K562 (cell line): ENCODE measurements around the gene COG4. TPM values are rescaled to one million over a fixed set of nuclear protein-coding genes. Genes with fewer than 3 reads are reported as not detected.

Experiments used
- ATAC-seq: fragments of 200-7000 bp; cut with Tn5 transposase; 3 replicates; pipeline ENCODE4 v1.9.1; 2020; ENCODE audit warnings: moderate library complexity
- BruUV-seq: library from RNA; stranded (reverse); fragments of 400-500 nt; replicated peaks from 2 replicates; lab custom pipeline; 2021; lab: Mats Ljungman, UMichigan
- CTCF ChIA-PET: fragments of 300-600 bp; formaldehyde crosslinking; extraction: SDS; loops from one replicate; lab custom pipeline; 2021; ENCODE audit warnings: low intra/inter-chr PET ratio; lab: Yijun Ruan, JAX
- POLR2A ChIA-PET: fragments of 300-600, 350-650 bp; sonication (Branson Sonifier 250); formaldehyde crosslinking; extraction: SDS; loops from one replicate; lab custom pipeline; 2021; ENCODE audit warnings: antibody characterized with exemption, inconsistent platforms; lab: Yijun Ruan, JAX
- DNase-seq, 4 experiments: peaks; one replicate each; pipeline versions ENCODE4 v3.0.0 to v3.0.0-alpha.2; 2011 to 2018; ENCODE audit warnings: low spot score in 3 of 4, mixed read lengths in 3 of 4; ENCODE audit errors: extremely low read depth in 1 of 4
- FAIRE-seq: peaks from 2 replicates; lab custom pipeline; 2011; peaks lifted over from hg19 to GRCh38; lab: Jason Lieb, UNC
- H2AFZ ChIP-seq: 2 replicates; pipeline ENCODE4 v1.6.0; 2011; ENCODE audit warnings: low read depth, low read length, control low read depth, inconsistent platforms
- H3K27ac ChIP-seq: fragments of 200-600 bp; 3 replicates; pipeline ENCODE4 v1.8.0; 2011; ENCODE audit warnings: low read depth, mild to moderate bottlenecking, control low read depth, inconsistent platforms, low read length, moderate library complexity, mixed read lengths; ENCODE audit errors: extremely low read depth
- H3K27me3 ChIP-seq, 2 experiments: fragments of 300-600 bp in 1 of 2; 2 replicates in 1 of 2; 3 replicates in 1 of 2; pipeline versions ENCODE4 v1.6.0 to v1.8.0; 2011; ENCODE audit warnings: inconsistent platforms in 2 of 2, low read length in 2 of 2, mild to moderate bottlenecking in 1 of 2, mixed read lengths in 1 of 2, moderate library complexity in 1 of 2; ENCODE audit not compliant: control insufficient read depth in 2 of 2, insufficient read depth in 2 of 2
- H3K36me3 ChIP-seq: fragments of 300-600 bp; 3 replicates; pipeline ENCODE4 v1.8.0; 2011; ENCODE audit warnings: mild to moderate bottlenecking, low read length, inconsistent platforms; ENCODE audit not compliant: control insufficient read depth, insufficient read depth
- H3K4me1 ChIP-seq, 2 experiments: fragments of 200-600 bp in 1 of 2; replicated peaks in 1 of 2; 2 replicates in 1 of 2; 3 replicates in 1 of 2; pipeline versions ENCODE4 v1.5.1 to v1.8.0; 2011; ENCODE audit warnings: inconsistent platforms in 2 of 2, low read length in 2 of 2, mild to moderate bottlenecking in 1 of 2, mixed read lengths in 1 of 2, moderate library complexity in 1 of 2; ENCODE audit not compliant: control insufficient read depth in 2 of 2, insufficient read depth in 2 of 2
- H3K4me2 ChIP-seq: 2 replicates; pipeline ENCODE4 v1.6.1; 2011; ENCODE audit warnings: low read length, control low read depth, inconsistent platforms, mixed read lengths; ENCODE audit not compliant: insufficient read depth
- H3K4me3 ChIP-seq: fragments of 200-600 bp; sonication (generic), shearing (Covaris generic); 2 replicates; pipeline ENCODE4 v1.5.1; 2016; ENCODE audit warnings: control low read depth, inconsistent platforms
- H3K79me2 ChIP-seq: fragments of 200-600 bp; 3 replicates; pipeline ENCODE4 v1.8.0; 2011; ENCODE audit warnings: low read length, inconsistent platforms; ENCODE audit not compliant: control insufficient read depth, insufficient read depth
- H3K9ac ChIP-seq, 2 experiments: 2 replicates each; pipeline versions ENCODE4 v1.6.0 to v1.6.1; 2011; ENCODE audit warnings: low read depth in 2 of 2, low read length in 2 of 2, control low read depth in 1 of 2, inconsistent platforms in 1 of 2, mild to moderate bottlenecking in 1 of 2, mixed read lengths in 1 of 2; ENCODE audit not compliant: insufficient read depth in 1 of 2
- H3K9me1 ChIP-seq: one replicate; pipeline ENCODE4 v1.6.0; 2011; ENCODE audit warnings: inconsistent platforms, mild to moderate bottlenecking, low read length, moderate library complexity; ENCODE audit not compliant: control insufficient read depth, insufficient read depth
- H3K9me3 ChIP-seq: replicated peaks from 2 replicates; pipeline ENCODE4 v1.5.1; 2011; ENCODE audit warnings: low read depth, low read length, inconsistent platforms; ENCODE audit not compliant: control insufficient read depth, insufficient read depth
- H4K20me1 ChIP-seq: replicated peaks from 2 replicates; pipeline ENCODE4 v1.6.1; 2011; ENCODE audit warnings: low read length, inconsistent platforms, mixed read lengths; ENCODE audit not compliant: control insufficient read depth, insufficient read depth
- MTA2 ChIP-seq: fragments of 450-650 bp; IDR thresholded peaks from 2 replicates; pipeline ENCODE4 v1.6.1; 2016; ENCODE audit warnings: low read depth
- NCOA6 ChIP-seq: fragments of 450-650 bp; IDR thresholded peaks from 2 replicates; pipeline ENCODE4 v1.6.1; 2017; ENCODE audit warnings: mild to moderate bottlenecking
- ZEB2 ChIP-seq: fragments of 450-650 bp; IDR thresholded peaks from 2 replicates; pipeline ENCODE4 v1.6.1; 2016
- ZNF57 ChIP-seq: fragments of 450-650 bp; formaldehyde crosslinking; IDR thresholded peaks from 2 replicates; pipeline ENCODE4 v1.4.0; 2020; ENCODE audit warnings: mild to moderate bottlenecking, moderate library complexity
- WGBS: fragments of 100-300 bp; shearing (Covaris generic); methylation state at CpG from one replicate; pipeline ENCODE4 v1.1.6; 2016; ENCODE audit warnings: low coverage, mixed read lengths; ENCODE audit not compliant: insufficient coverage; ENCODE audit errors: missing lambda C conversion rate; 5-methylcytosine and 5-hydroxymethylcytosine counted together
- in situ Hi-C: fragments of 300-500 bp; cut with MboI; formaldehyde crosslinking; loops from 4 replicates; pipeline ENCODE4 v1.15.0; 2018; ENCODE audit warnings: inconsistent platforms, mixed read lengths
- intact Hi-C: fragments of 100-400 bp; cut with micrococcal nuclease; formaldehyde crosslinking; loops from 2 replicates; pipeline ENCODE4 v1.14.2; 2022
- polyA plus RNA-seq, 8 experiments: library from polyadenylated mRNA; depleted of rRNA in 4 of 8; stranded (reverse) in 5 of 8; unstranded in 3 of 8; fragments of >200 nt; fragmentation: Nextera tagmentation in 2 of 8; fragmentation: Illumina TruSeq in 1 of 8; extraction: Ambion mirVana in 2 of 8; extraction: Trizol in 1 of 8; gene quantifications; 2 replicates each; pipeline versions ENCODE4 v1.2.1 to v1.2.3, GENCODE V29; 2011 to 2014; ENCODE audit warnings: inconsistent platforms in 1 of 8, missing spikeins in 1 of 8
- total RNA-seq, 7 experiments: library from RNA; depleted of rRNA in 6 of 7; stranded (reverse); fragments of >200 nt in 6 of 7; fragmentation: Illumina TruSeq in 2 of 7; extraction: Trizol in 2 of 7; gene quantifications; 2 replicates each; pipeline versions ENCODE4 v1.2.1 to v1.2.3, GENCODE V29; 2011 to 2021; ENCODE audit warnings: low replicate concordance in 1 of 7

The COG4 gene
- total and polyA plus RNA-seq, 9 of the 15 experiments (the other 6 are each of a cell fraction or from before 2014, with no cell fraction given) = 13.7 to 73.9 (median 44.2) TPM

DNA sequence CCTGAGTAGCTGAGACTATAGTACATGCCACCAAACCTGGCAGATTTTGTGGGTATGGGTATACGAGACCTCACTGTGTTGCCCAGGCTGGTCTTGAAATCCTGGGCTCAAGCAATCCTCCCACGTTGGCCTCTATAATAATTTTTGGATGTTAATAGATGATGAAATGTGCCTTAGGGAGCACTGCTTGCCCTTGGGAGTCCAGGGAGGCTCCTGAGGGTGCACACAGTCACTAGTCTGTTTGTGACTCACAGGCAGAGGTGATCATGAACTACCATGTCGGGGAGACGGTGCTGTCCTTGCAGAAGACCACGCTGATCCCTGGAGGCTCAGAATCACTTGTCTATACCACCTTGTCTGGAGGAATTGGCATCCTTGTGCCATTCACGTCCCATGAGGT lies 46.4 kb upstream of the COG4 start:
- Histone ChIP-seq H2AFZ (no peak overlapping the region), H3K36me3 (peaks cover 98% of the 10 kb centered on the region), H3K9me1 (no peaks in the 10 kb centered on the region), H3K27me3 (no peaks in the 10 kb centered on the region), H3K79me2 (0 out of 3 replicates have a peak, but pooled peaks cover 3% of the 10 kb centered on the region), H3K4me1 (no peaks in the 10 kb centered on the region), H3K4me3 (no peak overlapping the region), H3K9me3 (no peaks in the 10 kb centered on the region), H4K20me1 (peaks cover 24% of the 10 kb centered on the region), H3K9ac (no peak overlapping the region), H3K27ac (no peak overlapping the region), H3K4me2 (no peak overlapping the region)
- DNase-seq = no peak
- no peak for TF ChIP-seq ZNF57 (CRISPR knock-in tag)
- no peak for FAIRE-seq
- POLR2A ChIA-PET = interaction anchor here (1.1 to 3.0 kb wide), 2 partner anchors 8 to 16 kb away, joined by 3 to 22 read pairs; no protein-coding TSS in a partner anchor
- BruUV-seq = no TSS peak
- CTCF ChIA-PET = no interaction called here
- intact Hi-C loops = loop anchor here (5.0 kb wide), 1 partner anchor 32 kb away; no protein-coding TSS in a partner anchor
- no peak for ATAC-seq
- in situ Hi-C loops = no loop called here
- WGBS = 100% methylated on average over 6 of the region's 6 CpGs

DNA sequence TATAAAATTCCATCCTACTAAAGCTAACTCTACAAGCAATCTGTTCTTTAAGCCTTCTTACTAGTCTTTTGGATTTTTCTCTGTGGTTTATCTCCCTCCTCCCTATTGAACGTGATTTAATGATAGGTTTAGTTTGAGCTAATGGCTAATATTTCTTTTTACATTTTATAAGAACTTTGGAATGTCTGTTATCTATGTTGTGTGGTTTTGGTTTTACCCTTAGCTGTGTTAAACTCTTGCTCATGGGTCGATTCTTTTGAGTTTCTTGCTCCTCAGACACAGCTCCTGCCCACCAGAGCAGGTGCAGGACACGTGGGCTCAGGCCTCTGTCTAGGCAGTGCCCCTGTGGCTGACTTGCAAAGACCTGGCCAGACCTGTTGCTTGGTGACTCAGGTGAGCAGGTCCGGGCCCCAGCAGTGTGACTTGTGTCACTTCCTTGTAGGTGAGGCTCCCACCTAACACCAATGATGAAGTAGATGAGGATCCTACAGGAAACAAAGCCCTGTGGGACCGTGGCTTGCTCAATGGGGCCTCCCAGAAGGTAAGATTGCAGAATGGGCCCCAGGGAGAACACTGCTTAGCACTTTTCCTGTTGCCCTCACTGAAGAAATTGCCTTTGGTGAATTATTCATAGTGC lies 45.4 kb upstream of the COG4 start:
- H3K4me1 ChIP-seq = no peaks in the 10 kb centered on the region
- 85% methylated on average over 5 of the region's 5 CpGs for WGBS
- no peak overlapping the region for H3K4me2 ChIP-seq
- DNase-seq = no peak
- FAIRE-seq = no peak
- H3K27me3 ChIP-seq = no peaks in the 10 kb centered on the region
- in situ Hi-C loops = no loop called here
- TF ChIP-seq MTA2 (no peak), NCOA6 (no peak), ZEB2 (no peak)
- CTCF ChIA-PET = no interaction called here
- 0 out of 3 replicates have a peak, but pooled peaks cover 4% of the 10 kb centered on the region for H3K79me2 ChIP-seq
- H3K9me1 ChIP-seq = no peaks in the 10 kb centered on the region
- no TSS peak for BruUV-seq
- no peak overlapping the region for H2AFZ ChIP-seq
- no peaks in the 10 kb centered on the region for H3K9me3 ChIP-seq
- no peak overlapping the region for H3K4me3 ChIP-seq
- intact Hi-C loops = no loop called here
- H3K27ac ChIP-seq = no peak overlapping the region
- no peak overlapping the region for H3K9ac ChIP-seq
- POLR2A ChIA-PET = interaction anchor here (0.6 to 3.0 kb wide), 7 partner anchors 9 to 281 kb away, joined by 3 to 22 read pairs (median 3); no protein-coding TSS in a partner anchor
- H4K20me1 ChIP-seq = peaks cover 22% of the 10 kb centered on the region
- ATAC-seq = no peak
- H3K36me3 ChIP-seq = peaks cover 99% of the 10 kb centered on the region
